HG02642 (cell line): ENCODE data around the gene FOXO6.

Source experiments
- ATAC-seq: cut with Tn5 transposase; IDR thresholded peaks from one replicate; pipeline ENCODE4 v1.9.1; 2021; ENCODE audit warnings: mild to moderate bottlenecking; ENCODE audit not compliant: unreplicated experiment, poor library complexity

The FOXO6 gene

GRCh38 chr1:41349361-41350054 lies 11.7 kb upstream of the FOXO6 start:
- ATAC-seq = no peak

- no peak for ATAC-seq
Observed at GRCh38 chr1:41350055-41350378, 11.2 kb upstream of the FOXO6 start.

- no peak for ATAC-seq
Observed at GRCh38 chr1:41351262-41352151, 9.7 kb upstream of the FOXO6 start.

- ATAC-seq = no peak
Observed at GRCh38 chr1:41353744-41354143, 7.5 kb upstream of the FOXO6 start.

GRCh38 chr1:41354956-41355355 lies 6.3 kb upstream of the FOXO6 start:
- no peak for ATAC-seq

GRCh38 chr1:41355356-41355755 lies 5.9 kb upstream of the FOXO6 start:
- ATAC-seq = no peak

- ATAC-seq = no peak
Observed at GRCh38 chr1:41355761-41356160, 5.5 kb upstream of the FOXO6 start.

GRCh38 chr1:41356752-41357151 lies 4.5 kb upstream of the FOXO6 start:
- ATAC-seq = no peak

- no peak for ATAC-seq
Observed at GRCh38 chr1:41357451-41358101, 3.7 kb upstream of the FOXO6 start.

GRCh38 chr1:41358131-41359021 lies 2.9 kb upstream of the FOXO6 start:
- ATAC-seq = no peak

GRCh38 chr1:41359211-41360073 lies 1.8 kb upstream of the FOXO6 start:
- no peak for ATAC-seq

GRCh38 chr1:41360074-41360785 lies 1.0 kb upstream of the FOXO6 start:
- no peak for ATAC-seq

GRCh38 chr1:41361495-41362356 lies 492 bp downstream of the FOXO6 start:
- peak; percentile 23 for ATAC-seq

- no peak for ATAC-seq
Observed at GRCh38 chr1:41362357-41362721, 1.1 kb downstream of the FOXO6 start.

- ATAC-seq = no peak
Observed at GRCh38 chr1:41362749-41363590, 1.7 kb downstream of the FOXO6 start.

GRCh38 chr1:41363591-41364320 lies 2.5 kb downstream of the FOXO6 start:
- no peak for ATAC-seq
